ENCODE results near the gene MINDY3. TPM values are rescaled to one million over a fixed set of nuclear protein-coding genes. Genes with fewer than 3 reads are reported as not detected.
"Not testable (repeated sequence)": the region's sequence is repeated elsewhere in the genome, so short reads cannot be mapped to it uniquely, and the experiment has no call there.

Gene MINDY3
- total RNA-seq, 4 donors from 2014 or later, result 32.8 to 44.2 (median 38.2) TPM

GRCh38 chr10:15884447-15884846, 24.1 kb upstream of the MINDY3 start:
- H3K36me3 ChIP-seq, result no peaks in the 10 kb centered on the region
- DNase-seq, result no peak
- H3K4me3 ChIP-seq (replicated peaks in 1 of 3), result no peak overlapping the region
- no peaks in the 10 kb centered on the region for H3K27me3 ChIP-seq
- 80 to 81% methylated on average over 3 of the region's 3 CpGs for WGBS, 2 donors
- no peaks in the 10 kb centered on the region for H3K4me1 ChIP-seq
- intact Hi-C loops (cut with DNase I), result no loop called here
- H3K27ac ChIP-seq, result no peak overlapping the region
- TF ChIP-seq, protein P1, sequence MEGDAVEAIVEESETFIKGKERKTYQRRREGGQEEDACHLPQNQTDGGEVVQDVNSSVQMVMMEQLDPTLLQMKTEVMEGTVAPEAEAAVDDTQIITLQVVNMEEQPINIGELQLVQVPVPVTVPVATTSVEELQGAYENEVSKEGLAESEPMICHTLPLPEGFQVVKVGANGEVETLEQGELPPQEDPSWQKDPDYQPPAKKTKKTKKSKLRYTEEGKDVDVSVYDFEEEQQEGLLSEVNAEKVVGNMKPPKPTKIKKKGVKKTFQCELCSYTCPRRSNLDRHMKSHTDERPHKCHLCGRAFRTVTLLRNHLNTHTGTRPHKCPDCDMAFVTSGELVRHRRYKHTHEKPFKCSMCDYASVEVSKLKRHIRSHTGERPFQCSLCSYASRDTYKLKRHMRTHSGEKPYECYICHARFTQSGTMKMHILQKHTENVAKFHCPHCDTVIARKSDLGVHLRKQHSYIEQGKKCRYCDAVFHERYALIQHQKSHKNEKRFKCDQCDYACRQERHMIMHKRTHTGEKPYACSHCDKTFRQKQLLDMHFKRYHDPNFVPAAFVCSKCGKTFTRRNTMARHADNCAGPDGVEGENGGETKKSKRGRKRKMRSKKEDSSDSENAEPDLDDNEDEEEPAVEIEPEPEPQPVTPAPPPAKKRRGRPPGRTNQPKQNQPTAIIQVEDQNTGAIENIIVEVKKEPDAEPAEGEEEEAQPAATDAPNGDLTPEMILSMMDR (IDR thresholded peaks at IDR 0.05), result no peak
- no peak for TF ChIP-seq POLR2A (IDR thresholded peaks at IDR 0.05)
- H3K9me3 ChIP-seq, result no peaks in the 10 kb centered on the region

GRCh38 chr10:15881542-15881941, 21.2 kb upstream of the MINDY3 start:
- intact Hi-C loops (cut with DNase I), result no loop called here
- H3K27me3 ChIP-seq, result no peaks in the 10 kb centered on the region
- no peak overlapping the region for H3K27ac ChIP-seq
- no peaks in the 10 kb centered on the region for H3K4me1 ChIP-seq
- TF ChIP-seq, protein P1 (IDR thresholded peaks at IDR 0.05), result no peak
- no peak for TF ChIP-seq POLR2A (IDR thresholded peaks at IDR 0.05)
- DNase-seq, result no peak
- H3K36me3 ChIP-seq, result no peaks in the 10 kb centered on the region
- WGBS, 2 donors, result 70 to 78% methylated on average over 1 of the region's 1 CpG
- no peak overlapping the region for H3K4me3 ChIP-seq (replicated peaks in 1 of 3)
- no peaks in the 10 kb centered on the region for H3K9me3 ChIP-seq

DNA sequence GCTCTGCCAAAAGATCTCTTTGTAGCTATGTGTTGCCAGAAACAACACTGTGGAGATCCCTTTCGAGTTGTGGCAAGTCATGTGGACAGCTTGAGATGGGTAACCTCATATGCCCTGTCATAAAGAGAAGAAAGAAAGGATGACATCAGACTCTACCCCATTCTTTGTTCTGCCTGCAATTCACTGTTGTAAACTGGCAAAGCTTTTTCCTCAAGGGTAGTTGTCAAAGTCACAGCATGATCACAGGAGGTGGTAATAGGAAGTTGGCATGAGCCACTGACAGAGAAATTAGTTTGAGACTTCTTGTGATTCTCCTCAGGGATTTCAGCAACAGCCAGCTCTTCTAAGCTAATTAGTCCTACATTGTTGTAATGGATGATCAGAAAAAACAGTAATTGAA, 19.4 kb upstream of the MINDY3 start:
- no peak for DNase-seq
- WGBS, 2 donors, result 7 to 21% methylated on average over 1 of the region's 1 CpG
- TF ChIP-seq, protein P1 (IDR thresholded peaks at IDR 0.05), result no peak
- no peak for TF ChIP-seq POLR2A (IDR thresholded peaks at IDR 0.05)
- Histone ChIP-seq H3K27me3 (no peaks in the 10 kb centered on the region), H3K9me3 (no peaks in the 10 kb centered on the region), H3K36me3 (no peaks in the 10 kb centered on the region), H3K4me3 (replicated peaks in 1 of 3) (no peak overlapping the region), H3K4me1 (no peaks in the 10 kb centered on the region), H3K27ac (no peak overlapping the region)
- intact Hi-C loops (cut with DNase I), result no loop called here

DNA sequence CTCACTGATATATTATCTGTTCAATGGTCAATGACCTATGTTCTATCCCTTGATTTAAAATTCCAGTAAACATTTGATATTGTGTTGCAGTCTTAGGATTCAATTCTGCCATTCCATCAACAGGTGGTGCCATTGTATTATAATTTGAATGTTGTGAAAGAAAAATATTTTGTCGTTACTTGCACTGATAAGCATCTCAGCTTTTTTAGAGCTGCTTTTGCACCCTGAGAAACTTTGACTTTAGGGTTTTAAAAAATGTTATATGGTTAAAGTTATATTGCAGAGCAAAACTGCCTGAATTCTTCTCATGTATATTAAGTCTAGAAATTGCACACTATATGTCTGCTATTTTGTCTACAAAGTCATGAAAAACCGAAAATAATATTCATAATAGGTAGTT, 18.8 kb upstream of the MINDY3 start:
- no peak for DNase-seq
- 43% methylated on average over 2 of the region's 2 CpGs for WGBS, 2 donors
- H3K4me3 ChIP-seq (replicated peaks in 1 of 3), result no peak overlapping the region

DNA sequence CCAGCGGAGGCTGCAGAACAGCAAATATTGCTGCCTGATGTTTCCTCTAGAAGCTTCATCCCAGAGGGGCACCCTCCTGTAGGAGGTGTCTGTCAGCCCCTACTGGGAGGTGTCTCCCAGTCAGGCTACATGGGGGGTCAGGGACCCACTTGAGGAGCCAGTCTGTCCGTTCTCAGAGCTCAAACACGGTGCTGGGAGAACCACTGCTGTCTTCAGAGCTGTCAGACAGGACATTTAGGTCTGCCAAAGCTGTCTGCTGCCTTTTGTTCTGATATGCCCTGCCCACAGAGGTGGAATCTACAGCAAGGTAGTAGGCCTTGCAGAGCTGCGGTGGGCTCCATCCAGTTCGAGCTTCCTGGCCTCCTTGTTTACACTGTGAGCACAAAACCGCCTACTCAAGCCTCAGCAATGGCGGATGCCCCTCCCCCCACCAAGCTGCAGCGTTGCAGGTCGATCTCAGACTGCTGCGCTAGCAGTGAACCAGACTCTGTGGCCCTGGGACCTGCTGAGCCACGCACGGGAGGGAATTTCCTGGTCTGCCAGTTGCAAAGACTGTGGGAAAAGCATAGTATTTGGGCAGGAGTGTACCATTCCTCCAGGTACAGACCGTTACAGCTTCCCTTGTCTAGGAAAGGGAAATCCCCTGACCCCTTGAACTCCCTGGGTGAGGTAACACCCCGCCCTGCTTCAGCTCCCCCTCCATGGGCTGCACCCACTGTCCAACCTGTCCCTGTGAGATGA, 17.7 kb upstream of the MINDY3 start:
- DNase-seq, result no peak
- intact Hi-C loops (cut with DNase I), result no loop called here
- H3K36me3 ChIP-seq, result no peaks in the 10 kb centered on the region
- H3K27me3 ChIP-seq, result no peaks in the 10 kb centered on the region
- no peaks in the 10 kb centered on the region for H3K4me1 ChIP-seq
- WGBS, 2 donors, result 57 to 60% methylated on average over 12 to 13 of the region's 14 CpGs
- H3K4me3 ChIP-seq (replicated peaks in 1 of 3), result no peak overlapping the region
- H3K27ac ChIP-seq, result no peak overlapping the region
- H3K9me3 ChIP-seq, result no peaks in the 10 kb centered on the region
- TF ChIP-seq, protein P1 (IDR thresholded peaks at IDR 0.05), result no peak
- no peak for TF ChIP-seq POLR2A (IDR thresholded peaks at IDR 0.05)

More for the DNA sequence above, 18.8 kb upstream of the MINDY3 start:
- intact Hi-C loops (cut with DNase I), result no loop called here
- TF ChIP-seq POLR2A (IDR thresholded peaks at IDR 0.05), result no peak
- TF ChIP-seq, protein P1 (IDR thresholded peaks at IDR 0.05), result peak in 5 of 6 experiments; percentile 6 to 65 (median 55)
- Histone ChIP-seq H3K27me3 (no peaks in the 10 kb centered on the region), H3K27ac (no peak overlapping the region), H3K9me3 (no peaks in the 10 kb centered on the region), H3K36me3 (no peaks in the 10 kb centered on the region), H3K4me1 (no peaks in the 10 kb centered on the region)

DNA sequence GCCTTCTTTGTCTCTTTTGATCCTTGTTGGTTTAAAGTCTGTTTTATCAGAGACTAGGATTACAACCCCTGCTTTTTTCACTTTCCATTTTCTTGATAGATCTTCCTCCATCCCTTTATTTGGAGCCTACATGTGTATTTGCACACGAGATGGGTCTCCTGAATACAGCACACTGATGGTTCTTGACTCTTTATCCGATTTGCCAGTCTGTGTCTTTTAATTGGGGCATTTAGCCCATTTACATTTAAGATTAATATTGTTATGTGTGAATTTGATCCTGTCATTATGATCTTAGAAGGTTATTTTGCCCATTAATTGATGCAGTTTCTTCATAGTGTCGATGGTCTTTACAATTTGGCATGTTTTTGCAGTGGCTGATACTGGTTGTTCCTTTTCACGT, 16.0 kb upstream of the MINDY3 start:
- DNase-seq; intact Hi-C loops (cut with DNase I); H3K4me1 ChIP-seq; H3K36me3 ChIP-seq; H3K27me3 ChIP-seq; H3K4me3 ChIP-seq (replicated peaks in 1 of 3); H3K9me3 ChIP-seq; H3K27ac ChIP-seq: not testable (repeated sequence)
- 74 to 78% methylated on average over 4 of the region's 4 CpGs for WGBS, 2 donors

GRCh38 chr10:15872645-15873044, 12.3 kb upstream of the MINDY3 start:
- H3K4me3 ChIP-seq (replicated peaks in 1 of 3); intact Hi-C loops (cut with DNase I); H3K36me3 ChIP-seq; DNase-seq; H3K27me3 ChIP-seq; H3K27ac ChIP-seq; H3K9me3 ChIP-seq; H3K4me1 ChIP-seq: not testable (repeated sequence)
- WGBS, 2 donors, result 88% methylated on average over 4 of the region's 4 CpGs
